ENCODE results near the gene FAM174C.

The FAM174C gene

DNA sequence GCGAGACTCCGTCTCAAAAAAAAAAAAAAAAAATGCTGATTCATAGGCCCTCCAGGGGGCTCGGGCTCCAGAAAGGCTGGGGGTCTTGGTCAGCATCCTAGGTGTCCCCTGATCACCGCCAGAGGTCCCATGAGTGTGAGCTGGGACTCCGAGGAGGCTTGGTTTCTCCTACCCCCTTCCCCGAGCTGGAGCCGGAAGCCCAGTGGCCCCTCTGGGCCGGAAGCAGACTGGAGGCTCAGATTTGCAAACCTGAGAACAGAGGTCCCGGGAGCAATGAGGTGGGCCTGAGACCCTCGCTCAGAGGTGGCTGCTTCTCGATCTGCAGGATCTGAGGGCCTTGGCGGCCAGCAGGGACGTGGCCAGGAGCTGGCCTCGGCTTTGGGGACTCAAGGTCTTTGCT, 51.8 kb downstream of the FAM174C start:
- no peak for DNase-seq

All from 8988T (cell line).